ENCODE measurements around the gene NR4A2.

Gene NR4A2

DNA sequence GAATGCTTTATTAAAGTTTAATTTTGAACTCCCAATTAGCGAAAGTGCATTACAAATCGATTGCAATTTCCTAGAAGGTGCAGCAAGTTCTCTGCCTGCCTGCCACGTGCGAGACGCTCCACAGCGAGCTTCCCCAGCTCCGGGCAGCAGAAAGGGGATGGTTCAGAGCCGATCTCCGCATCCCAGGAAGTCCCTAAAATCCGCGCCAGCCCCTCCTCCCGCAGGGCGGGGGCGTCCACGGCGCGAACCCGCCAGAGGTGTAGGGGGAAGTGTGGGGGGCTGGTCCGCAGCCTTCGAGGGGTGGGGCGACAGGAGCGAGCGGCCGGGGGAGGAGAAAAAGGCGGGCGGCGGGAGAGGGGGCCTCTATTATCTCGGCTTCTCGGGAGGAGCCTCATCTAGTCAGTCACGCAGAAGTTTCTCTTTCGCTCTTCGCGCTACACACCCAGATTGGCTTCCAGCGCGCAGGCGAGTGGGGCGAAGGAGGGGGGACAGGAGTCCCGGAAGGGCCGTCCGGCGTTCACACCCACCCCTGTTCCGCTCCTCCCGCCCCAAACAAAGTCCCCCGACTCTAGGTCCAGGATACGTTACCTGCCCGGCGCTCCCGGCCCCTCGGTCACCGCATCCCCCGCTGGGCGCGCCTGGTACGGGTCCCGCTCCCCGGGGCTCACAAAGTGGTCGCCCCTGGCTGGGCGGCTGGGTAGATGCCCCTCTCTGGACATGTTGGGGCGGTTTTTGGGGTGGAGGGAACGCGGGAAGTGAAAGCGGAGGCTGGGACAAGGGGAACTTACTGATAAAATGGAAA lies 9.1 kb upstream of the NR4A2 start:
- H3K4me1 ChIP-seq, result no peaks in the 10 kb centered on the region
- H3K9me3 ChIP-seq, result no peaks in the 10 kb centered on the region
- TF ChIP-seq, protein P1, sequence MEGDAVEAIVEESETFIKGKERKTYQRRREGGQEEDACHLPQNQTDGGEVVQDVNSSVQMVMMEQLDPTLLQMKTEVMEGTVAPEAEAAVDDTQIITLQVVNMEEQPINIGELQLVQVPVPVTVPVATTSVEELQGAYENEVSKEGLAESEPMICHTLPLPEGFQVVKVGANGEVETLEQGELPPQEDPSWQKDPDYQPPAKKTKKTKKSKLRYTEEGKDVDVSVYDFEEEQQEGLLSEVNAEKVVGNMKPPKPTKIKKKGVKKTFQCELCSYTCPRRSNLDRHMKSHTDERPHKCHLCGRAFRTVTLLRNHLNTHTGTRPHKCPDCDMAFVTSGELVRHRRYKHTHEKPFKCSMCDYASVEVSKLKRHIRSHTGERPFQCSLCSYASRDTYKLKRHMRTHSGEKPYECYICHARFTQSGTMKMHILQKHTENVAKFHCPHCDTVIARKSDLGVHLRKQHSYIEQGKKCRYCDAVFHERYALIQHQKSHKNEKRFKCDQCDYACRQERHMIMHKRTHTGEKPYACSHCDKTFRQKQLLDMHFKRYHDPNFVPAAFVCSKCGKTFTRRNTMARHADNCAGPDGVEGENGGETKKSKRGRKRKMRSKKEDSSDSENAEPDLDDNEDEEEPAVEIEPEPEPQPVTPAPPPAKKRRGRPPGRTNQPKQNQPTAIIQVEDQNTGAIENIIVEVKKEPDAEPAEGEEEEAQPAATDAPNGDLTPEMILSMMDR (IDR thresholded peaks at IDR 0.05; ENCODE audit: low read depth, low read length), result no peak
- DNase-seq, result peak; percentile 61
- H3K36me3 ChIP-seq, result no peaks in the 10 kb centered on the region
- no peaks in the 10 kb centered on the region for H3K27me3 ChIP-seq
- peak overlapping the region; percentile 69 for H3K4me3 ChIP-seq (ENCODE audit: low read depth, low read length)

DNA sequence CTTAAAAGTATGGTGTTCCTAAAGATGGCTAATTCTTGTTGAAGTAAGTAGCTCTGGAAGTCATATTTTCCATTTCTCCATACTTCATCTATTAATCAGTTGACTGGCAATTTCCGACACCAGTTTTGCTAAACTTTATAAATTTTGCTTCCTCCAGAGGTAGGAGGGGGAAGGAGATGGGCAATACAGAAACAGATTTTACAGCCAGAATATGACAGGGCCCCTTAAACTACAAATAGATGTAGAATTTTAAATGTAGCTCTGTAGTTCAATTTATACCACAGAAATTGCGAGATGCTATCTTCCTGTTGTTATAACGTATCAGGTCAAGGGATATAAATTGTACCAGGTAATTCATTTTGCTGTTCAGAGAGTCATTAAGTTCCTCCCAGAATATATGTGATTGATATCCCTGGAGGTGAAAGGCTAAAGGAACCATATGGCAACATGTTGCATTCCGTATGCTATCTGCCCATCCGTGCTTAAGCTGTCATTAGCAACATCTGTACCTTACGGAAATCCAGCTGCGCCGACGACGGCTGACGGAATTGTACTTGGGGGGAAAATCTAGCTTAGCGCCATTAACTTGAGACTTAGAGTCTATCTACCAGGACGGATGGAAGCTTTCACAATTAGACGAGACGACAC lies 8.4 kb upstream of the NR4A2 start:
- Histone ChIP-seq H3K9me3 (no peaks in the 10 kb centered on the region), H3K27me3 (no peaks in the 10 kb centered on the region), H3K4me3 (ENCODE audit: low read depth, low read length) (peak overlapping the region; percentile 69), H3K36me3 (no peaks in the 10 kb centered on the region), H3K4me1 (no peaks in the 10 kb centered on the region)
- TF ChIP-seq, protein P1 (IDR thresholded peaks at IDR 0.05; ENCODE audit: low read depth, low read length), result no peak
- no peak for DNase-seq

DNA sequence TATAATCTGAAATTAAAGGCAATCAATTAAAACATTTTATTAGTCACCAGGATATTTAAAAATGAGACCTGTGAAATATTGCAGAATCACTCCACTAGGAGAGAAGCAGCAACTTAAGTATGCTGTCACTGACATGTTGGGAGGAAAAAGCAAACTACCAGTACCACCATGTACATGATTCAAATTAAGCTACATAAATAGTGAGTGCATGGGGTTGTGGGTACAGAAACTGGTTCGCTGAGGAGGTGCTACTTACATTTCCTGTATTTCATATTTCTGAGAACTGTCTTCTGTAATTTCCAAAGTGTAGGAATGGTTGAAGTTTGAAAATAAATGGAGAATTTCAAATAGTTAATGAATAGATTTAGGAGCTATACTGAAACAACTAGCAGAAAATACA lies 7.9 kb upstream of the NR4A2 start:
- no peaks in the 10 kb centered on the region for H3K9me3 ChIP-seq
- H3K4me3 ChIP-seq (ENCODE audit: low read depth, low read length), result no peak overlapping the region
- no peak for DNase-seq
- H3K4me1 ChIP-seq, result no peaks in the 10 kb centered on the region
- TF ChIP-seq, protein P1 (IDR thresholded peaks at IDR 0.05; ENCODE audit: low read depth, low read length), result no peak
- no peaks in the 10 kb centered on the region for H3K27me3 ChIP-seq
- no peaks in the 10 kb centered on the region for H3K36me3 ChIP-seq

DNA sequence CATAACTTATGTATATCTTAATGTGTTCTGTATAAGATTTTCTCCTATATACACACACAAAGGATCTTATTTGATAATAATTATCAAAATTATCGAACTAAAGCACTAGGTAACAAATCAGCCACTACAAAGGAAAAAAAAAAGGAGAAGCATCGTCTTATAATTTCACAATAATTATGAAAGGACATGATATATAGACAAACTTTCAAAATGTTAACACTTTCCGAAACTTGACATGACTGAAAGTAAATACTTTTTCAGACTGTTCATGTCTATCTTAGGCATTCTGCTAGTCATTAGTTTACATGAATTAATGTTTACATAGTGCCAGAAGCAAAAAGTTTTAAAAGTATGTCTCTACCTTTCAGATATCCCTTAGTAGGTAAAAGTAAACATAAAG lies 7.3 kb upstream of the NR4A2 start:
- TF ChIP-seq, protein P1 (IDR thresholded peaks at IDR 0.05; ENCODE audit: low read depth, low read length), result no peak
- H3K9me3 ChIP-seq, result no peaks in the 10 kb centered on the region
- H3K27me3 ChIP-seq, result no peaks in the 10 kb centered on the region
- no peaks in the 10 kb centered on the region for H3K36me3 ChIP-seq
- no peak overlapping the region for H3K4me3 ChIP-seq (ENCODE audit: low read depth, low read length)
- H3K4me1 ChIP-seq, result no peaks in the 10 kb centered on the region
- DNase-seq, result no peak

DNA sequence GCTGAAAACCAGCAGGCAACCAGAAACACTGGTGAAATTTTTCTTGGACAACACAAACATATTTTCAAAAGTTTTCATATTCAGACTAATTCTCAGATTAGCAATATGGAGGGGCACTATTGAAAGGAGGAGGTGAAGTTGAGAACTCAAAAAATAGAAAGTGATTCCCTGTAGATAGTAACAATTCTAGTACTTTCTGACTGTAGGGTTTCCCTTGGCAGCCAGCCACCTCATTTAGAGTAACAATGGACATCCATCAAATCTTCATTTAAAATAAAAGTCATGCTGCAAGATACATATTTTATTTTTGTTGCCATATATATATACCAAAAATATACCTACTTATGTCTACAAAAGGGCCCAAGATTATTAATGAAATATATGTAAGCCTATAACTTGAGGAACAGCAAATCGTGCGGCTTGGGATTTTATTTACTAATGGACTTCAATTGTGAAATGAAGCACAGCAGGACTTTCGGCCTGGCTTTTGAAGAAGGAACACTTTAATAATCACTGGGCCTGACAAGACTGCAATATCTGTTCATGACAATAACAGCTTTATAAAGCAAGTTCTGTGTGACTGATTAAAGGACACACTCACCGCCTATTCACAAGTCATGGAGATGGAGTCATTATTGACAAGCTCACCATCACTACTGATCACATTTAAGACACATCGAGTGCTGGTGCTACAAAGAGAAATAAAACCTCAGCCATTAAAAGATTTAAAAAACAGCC lies 6.8 kb upstream of the NR4A2 start:
- no peak for DNase-seq
- Histone ChIP-seq H3K4me3 (ENCODE audit: low read depth, low read length) (no peak overlapping the region), H3K4me1 (no peaks in the 10 kb centered on the region), H3K9me3 (no peaks in the 10 kb centered on the region), H3K36me3 (no peaks in the 10 kb centered on the region), H3K27me3 (no peaks in the 10 kb centered on the region)
- TF ChIP-seq, protein P1 (IDR thresholded peaks at IDR 0.05; ENCODE audit: low read depth, low read length), result no peak
